Stimulated activated naive CD8-positive, alpha-beta T cell treated with anti-CD3 and anti-CD28 coated beads, Interleukin-15, amount 100 ng/mL, for 72 hours (primary cell): Measurements from ENCODE around the gene NXPH1.

Source experiments
- ATAC-seq: fragments of 150-1000 bp; cut with Tn5 transposase; 2 replicates; pipeline ENCODE4 v1.10.0; 2021; ENCODE audit warnings: mild to moderate bottlenecking, moderate library complexity
- DNase-seq, 2 donors: peaks; one replicate each; pipeline ENCODE4 v3.0.0; 2021 to 2022
- H3K27ac Mint-ChIP-seq, 2 donors: one replicate each; pipeline ENCODE4 v1.8.0; 2022; ENCODE audit warnings: mild to moderate bottlenecking in 2 of 2, mixed read lengths in 2 of 2, moderate library complexity in 2 of 2
- H3K27me3 Mint-ChIP-seq: one replicate; pipeline ENCODE4 v1.8.0; 2022; ENCODE audit warnings: mixed read lengths
- H3K4me1 Mint-ChIP-seq: one replicate; pipeline ENCODE4 v1.8.0; 2022; ENCODE audit warnings: mild to moderate bottlenecking, mixed read lengths
- H3K4me3 Mint-ChIP-seq, 2 donors: one replicate each; pipeline ENCODE4 v1.8.0; 2022; ENCODE audit warnings: mild to moderate bottlenecking in 2 of 2, mixed read lengths in 2 of 2, moderate library complexity in 1 of 2
- H3K9me3 Mint-ChIP-seq, 2 donors: one replicate each; pipeline ENCODE4 v1.8.0; 2022; ENCODE audit warnings: mixed read lengths in 2 of 2

Gene NXPH1

GRCh38 chr7:8591289-8591688 is 157.9 kb downstream of the NXPH1 start:
- Mint-ChIP-seq H3K4me1 (no peaks in the 10 kb centered on the region), H3K9me3 (no peaks in the 10 kb centered on the region), H3K27me3 (no peaks in the 10 kb centered on the region), H3K4me3 (no peak overlapping the region), H3K27ac (no peak overlapping the region)
- DNase-seq (no peak), ATAC-seq (no peak)

DNA sequence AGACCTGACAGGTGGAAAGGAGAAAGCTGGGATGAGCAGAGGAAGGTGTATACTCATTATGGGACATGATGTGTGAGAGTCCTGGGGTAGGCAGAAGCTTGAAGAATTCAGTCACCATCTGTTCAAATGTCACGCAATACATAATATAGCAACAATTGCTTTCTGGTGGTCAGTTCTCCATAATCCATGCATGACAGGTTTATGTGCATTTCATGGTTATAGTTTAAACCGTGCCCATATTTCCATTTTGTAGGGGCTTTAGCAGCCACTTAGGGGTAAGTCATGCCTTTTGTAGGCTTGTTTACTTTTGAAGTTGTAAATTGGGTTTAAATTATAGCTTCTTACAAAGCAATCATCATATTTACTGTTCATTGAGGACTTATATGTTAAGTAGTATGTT is 158.8 kb downstream of the NXPH1 start:
- no peaks in the 10 kb centered on the region for H3K9me3 Mint-ChIP-seq
- no peak overlapping the region for H3K4me3 Mint-ChIP-seq
- ATAC-seq (no peak), DNase-seq (no peak)
- H3K4me1 Mint-ChIP-seq, result no peaks in the 10 kb centered on the region
- no peak overlapping the region for H3K27ac Mint-ChIP-seq
- H3K27me3 Mint-ChIP-seq, result no peaks in the 10 kb centered on the region

DNA sequence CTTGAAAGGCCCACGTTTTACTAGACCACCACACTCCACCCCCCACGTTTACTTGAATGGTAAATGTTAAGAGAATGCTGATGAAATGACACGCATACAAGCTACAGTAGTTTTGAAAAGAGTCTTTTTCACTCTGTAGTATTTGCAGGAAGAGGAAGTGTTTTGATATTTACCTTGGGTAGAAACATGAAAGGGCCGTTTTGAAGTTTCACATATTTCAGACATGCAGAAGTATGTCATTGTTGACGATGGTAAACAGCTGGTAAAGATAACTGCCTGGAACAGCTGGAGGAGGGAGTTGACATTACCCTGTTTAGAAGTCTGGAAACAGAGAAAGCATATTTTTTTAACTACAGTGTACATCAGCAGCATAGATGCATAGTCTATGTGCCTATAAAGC is 160.7 kb downstream of the NXPH1 start:
- H3K27me3 Mint-ChIP-seq, result no peaks in the 10 kb centered on the region
- H3K4me1 Mint-ChIP-seq, result no peaks in the 10 kb centered on the region
- H3K27ac Mint-ChIP-seq, result no peak overlapping the region
- ATAC-seq (no peak), DNase-seq (no peak)
- no peak overlapping the region for H3K4me3 Mint-ChIP-seq
- no peaks in the 10 kb centered on the region for H3K9me3 Mint-ChIP-seq

GRCh38 chr7:8597565-8597964 is 164.2 kb downstream of the NXPH1 start:
- Mint-ChIP-seq H3K4me3 (no peak overlapping the region), H3K27ac (no peak overlapping the region), H3K27me3 (no peaks in the 10 kb centered on the region), H3K4me1 (no peaks in the 10 kb centered on the region), H3K9me3 (peaks cover 0 to 3% of the 10 kb centered on the region in 2 donors)
- DNase-seq, result no peak
- no peak for ATAC-seq

DNA sequence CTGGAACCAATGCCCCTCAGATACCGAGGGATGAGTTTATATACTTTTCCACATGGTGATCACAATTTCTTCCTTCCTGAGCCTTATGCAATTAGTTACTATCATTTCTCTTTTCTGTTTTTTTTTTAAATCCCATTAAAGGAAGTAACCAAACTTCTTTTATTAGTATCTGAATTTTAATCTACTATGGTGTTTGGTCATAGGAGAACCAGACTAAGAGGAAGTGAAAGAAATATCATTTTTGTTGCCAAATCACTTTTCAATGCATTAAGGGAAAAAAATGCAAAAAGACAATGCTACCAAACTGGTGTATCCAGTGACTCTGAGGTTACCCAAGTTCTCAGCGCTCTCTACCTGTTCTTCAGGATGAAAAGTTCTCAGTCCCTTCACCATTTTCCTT is 167.7 kb downstream of the NXPH1 start:
- H3K4me3 Mint-ChIP-seq, result no peak overlapping the region
- H3K4me1 Mint-ChIP-seq, result no peaks in the 10 kb centered on the region
- no peak for ATAC-seq
- peaks cover 0 to 5% of the 10 kb centered on the region in 2 donors for H3K9me3 Mint-ChIP-seq
- no peak overlapping the region for H3K27ac Mint-ChIP-seq
- DNase-seq, result no peak
- H3K27me3 Mint-ChIP-seq, result no peaks in the 10 kb centered on the region

GRCh38 chr7:8605221-8605620 is 171.8 kb downstream of the NXPH1 start:
- H3K9me3 Mint-ChIP-seq, result peaks cover 0 to 5% of the 10 kb centered on the region in 2 donors
- H3K4me1 Mint-ChIP-seq, result no peaks in the 10 kb centered on the region
- DNase-seq (no peak), ATAC-seq (no peak)
- H3K27me3 Mint-ChIP-seq, result no peaks in the 10 kb centered on the region
- H3K27ac Mint-ChIP-seq, result no peak overlapping the region
- no peak overlapping the region for H3K4me3 Mint-ChIP-seq

DNA sequence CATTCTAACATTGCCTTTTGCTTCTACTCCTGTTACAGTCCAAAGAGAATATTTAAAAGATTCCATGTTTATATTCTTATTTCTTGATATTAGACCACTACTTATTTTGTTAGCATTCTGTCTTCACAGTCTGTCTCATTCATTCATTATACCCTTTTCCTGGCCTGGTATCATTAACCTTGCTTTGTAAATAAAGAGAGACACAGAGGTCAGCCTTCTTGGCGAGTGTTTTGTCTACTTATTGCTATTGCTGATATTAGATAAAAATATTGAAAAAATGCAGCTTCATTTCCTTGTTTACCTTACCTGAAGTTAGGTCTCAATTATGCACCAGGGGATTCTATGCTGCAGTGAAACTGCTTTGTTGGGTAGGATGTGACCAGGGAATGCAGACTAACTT is 179.2 kb downstream of the NXPH1 start:
- Mint-ChIP-seq H3K27ac (no peak overlapping the region), H3K9me3 (no peaks in the 10 kb centered on the region), H3K4me3 (no peak overlapping the region), H3K27me3 (no peaks in the 10 kb centered on the region), H3K4me1 (no peaks in the 10 kb centered on the region)
- no peak for ATAC-seq
- no peak for DNase-seq

DNA sequence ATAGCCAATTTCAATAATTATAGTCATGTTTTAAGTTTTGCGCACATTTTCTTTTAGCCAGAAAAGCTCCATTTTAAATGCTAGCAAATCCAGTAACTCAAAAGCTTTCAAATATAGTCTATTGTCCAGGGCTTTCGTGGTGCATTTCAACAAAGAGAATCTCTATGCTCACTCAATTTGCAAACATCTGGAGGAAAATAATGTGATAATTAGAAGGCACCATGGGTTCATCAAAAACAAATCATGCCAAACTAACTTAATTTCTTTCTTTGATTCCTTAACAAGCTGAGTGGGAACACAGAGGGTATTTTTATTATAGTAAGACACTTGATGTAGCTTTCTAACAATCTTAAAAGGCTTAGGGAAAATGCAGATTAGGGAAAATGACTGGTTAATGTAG is 179.8 kb downstream of the NXPH1 start:
- Mint-ChIP-seq H3K27me3 (no peaks in the 10 kb centered on the region), H3K4me1 (no peaks in the 10 kb centered on the region), H3K4me3 (no peak overlapping the region), H3K27ac (no peak overlapping the region), H3K9me3 (no peaks in the 10 kb centered on the region)
- no peak for DNase-seq
- no peak for ATAC-seq

DNA sequence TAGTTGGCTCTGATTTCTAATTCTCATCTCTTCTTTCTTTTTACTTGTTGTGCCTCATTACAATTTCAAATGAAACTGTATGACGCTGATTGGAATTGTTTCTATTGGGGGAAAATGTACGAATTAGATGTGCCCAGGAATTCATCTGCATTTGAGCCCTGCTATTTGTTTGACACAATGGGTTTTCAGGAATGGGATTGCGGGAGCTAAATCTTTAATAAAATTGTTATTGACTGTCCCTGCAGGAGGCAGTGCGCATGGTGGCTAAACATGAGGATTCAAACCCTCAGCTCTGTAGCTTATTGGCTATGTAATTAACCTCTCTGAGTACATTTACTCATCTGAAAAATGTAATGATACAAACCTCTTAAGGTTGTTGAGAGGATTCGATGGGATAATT is 181.6 kb downstream of the NXPH1 start:
- H3K27ac Mint-ChIP-seq, result no peak overlapping the region
- DNase-seq (no peak), ATAC-seq (no peak)
- H3K9me3 Mint-ChIP-seq, result no peaks in the 10 kb centered on the region
- no peaks in the 10 kb centered on the region for H3K4me1 Mint-ChIP-seq
- H3K27me3 Mint-ChIP-seq, result no peaks in the 10 kb centered on the region
- no peak overlapping the region for H3K4me3 Mint-ChIP-seq

GRCh38 chr7:8618441-8619070 is 185.1 kb downstream of the NXPH1 start:
- ATAC-seq, result no peak
- no peak for DNase-seq
- no peak overlapping the region for H3K27ac Mint-ChIP-seq
- no peak overlapping the region for H3K4me3 Mint-ChIP-seq
- no peaks in the 10 kb centered on the region for H3K27me3 Mint-ChIP-seq
- H3K9me3 Mint-ChIP-seq, result no peaks in the 10 kb centered on the region
- no peaks in the 10 kb centered on the region for H3K4me1 Mint-ChIP-seq

DNA sequence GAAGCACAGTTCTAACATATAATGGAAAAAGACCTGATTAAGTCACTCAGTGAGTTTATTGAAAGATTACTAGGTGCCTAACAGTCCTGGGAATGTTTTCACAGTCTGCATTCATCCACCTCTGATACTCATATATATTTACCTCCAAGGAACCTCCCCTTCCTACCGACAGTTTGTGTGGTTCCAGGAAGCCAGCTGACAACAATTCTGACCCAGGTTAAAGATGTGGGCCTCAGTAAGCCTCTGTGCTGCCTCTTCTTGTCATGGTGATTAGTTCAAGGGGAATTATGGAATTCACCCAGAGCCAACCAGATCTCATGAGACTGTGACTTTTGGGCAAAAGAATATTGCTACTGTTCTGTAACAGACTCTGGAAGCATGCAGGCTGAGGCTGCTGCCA is 186.8 kb downstream of the NXPH1 start:
- H3K4me1 Mint-ChIP-seq, result no peaks in the 10 kb centered on the region
- ATAC-seq (no peak), DNase-seq (no peak)
- no peaks in the 10 kb centered on the region for H3K27me3 Mint-ChIP-seq
- no peak overlapping the region for H3K27ac Mint-ChIP-seq
- H3K4me3 Mint-ChIP-seq, result no peak overlapping the region
- no peaks in the 10 kb centered on the region for H3K9me3 Mint-ChIP-seq

- no peak for ATAC-seq
- H3K4me3 Mint-ChIP-seq, result no peak overlapping the region
- no peaks in the 10 kb centered on the region for H3K9me3 Mint-ChIP-seq
- no peak for DNase-seq
- H3K27ac Mint-ChIP-seq, result no peak overlapping the region
- no peaks in the 10 kb centered on the region for H3K4me1 Mint-ChIP-seq
- H3K27me3 Mint-ChIP-seq, result no peaks in the 10 kb centered on the region
Observed at GRCh38 chr7:8625612-8626011, 192.2 kb downstream of the NXPH1 start.

DNA sequence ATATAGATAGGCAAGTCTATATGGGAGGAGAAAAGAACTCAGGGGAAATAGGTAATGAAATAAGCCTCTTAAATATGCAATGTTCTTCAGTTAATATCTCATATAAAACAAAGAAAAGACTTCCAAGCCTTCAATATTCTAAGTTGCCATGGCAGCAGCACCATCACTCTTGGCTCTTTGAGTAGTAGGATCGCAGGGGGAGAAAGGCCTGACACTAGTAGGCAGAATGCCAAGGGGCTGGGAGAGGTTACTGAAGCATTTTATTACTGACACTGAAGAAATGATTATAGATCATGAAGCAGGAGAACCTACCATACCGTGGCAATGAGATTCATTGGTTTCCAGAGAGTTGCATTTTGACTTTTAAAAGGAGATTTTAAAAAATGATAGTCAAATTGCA is 193.9 kb downstream of the NXPH1 start:
- no peaks in the 10 kb centered on the region for H3K4me1 Mint-ChIP-seq
- no peak overlapping the region for H3K4me3 Mint-ChIP-seq
- no peaks in the 10 kb centered on the region for H3K9me3 Mint-ChIP-seq
- H3K27me3 Mint-ChIP-seq, result no peaks in the 10 kb centered on the region
- H3K27ac Mint-ChIP-seq, result no peak overlapping the region
- ATAC-seq (no peak), DNase-seq (no peak)

DNA sequence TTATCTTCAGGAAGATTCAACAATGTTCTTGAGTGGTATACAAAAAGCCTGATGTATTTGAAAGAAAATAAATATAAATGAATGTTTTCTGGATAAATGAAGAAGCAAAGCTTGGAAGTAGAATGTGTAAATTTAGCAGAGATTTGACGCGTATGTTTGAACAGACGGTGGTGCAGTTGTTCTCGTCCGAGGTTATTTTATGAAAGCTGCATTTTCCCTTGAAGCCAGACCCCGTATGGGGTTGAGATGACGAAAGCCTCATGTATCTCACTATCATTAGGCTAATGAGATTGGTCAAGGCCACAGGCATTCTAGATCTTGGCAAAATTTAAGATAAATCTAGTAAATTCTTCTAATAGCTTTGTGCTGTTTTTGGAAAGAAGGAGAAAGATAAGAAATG is 195.2 kb downstream of the NXPH1 start:
- no peak overlapping the region for H3K27ac Mint-ChIP-seq

GRCh38 chr7:8629504-8629903 is 196.1 kb downstream of the NXPH1 start:
- Mint-ChIP-seq H3K27ac (no peak overlapping the region), H3K4me1 (no peaks in the 10 kb centered on the region), H3K27me3 (no peaks in the 10 kb centered on the region), H3K4me3 (no peak overlapping the region), H3K9me3 (no peaks in the 10 kb centered on the region)
- DNase-seq (no peak), ATAC-seq (no peak)

More for the DNA sequence above, 195.2 kb downstream of the NXPH1 start:
- H3K27me3 Mint-ChIP-seq, result no peaks in the 10 kb centered on the region
- H3K4me1 Mint-ChIP-seq, result no peaks in the 10 kb centered on the region
- H3K4me3 Mint-ChIP-seq, result no peak overlapping the region
- no peak for DNase-seq
- no peak for ATAC-seq
- H3K9me3 Mint-ChIP-seq, result no peaks in the 10 kb centered on the region

DNA sequence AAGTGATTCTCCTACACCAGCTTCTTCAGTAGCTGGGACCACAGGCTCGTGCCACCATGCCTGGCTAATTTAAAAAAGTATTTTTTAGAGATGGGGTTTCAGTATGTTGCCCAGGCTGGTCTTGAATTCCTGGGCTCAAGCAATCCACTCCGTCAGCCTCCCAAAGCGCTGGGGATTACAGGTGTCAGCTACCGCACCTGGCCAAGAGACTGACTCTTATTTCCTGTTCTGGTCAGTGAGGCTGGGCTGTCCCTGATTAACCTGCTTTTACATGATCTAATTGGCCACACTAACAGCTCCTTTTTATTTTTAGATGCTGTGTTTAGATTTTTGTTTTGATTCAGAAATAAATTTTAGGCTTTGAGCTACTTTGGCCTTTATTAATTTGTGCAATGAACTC is 203.9 kb downstream of the NXPH1 start:
- no peak overlapping the region for H3K4me3 Mint-ChIP-seq
- DNase-seq (no peak), ATAC-seq (no peak)
- H3K4me1 Mint-ChIP-seq, result no peaks in the 10 kb centered on the region
- H3K27me3 Mint-ChIP-seq, result no peaks in the 10 kb centered on the region
- no peaks in the 10 kb centered on the region for H3K9me3 Mint-ChIP-seq
- no peak overlapping the region for H3K27ac Mint-ChIP-seq

GRCh38 chr7:8638076-8638475 is 204.7 kb downstream of the NXPH1 start:
- no peaks in the 10 kb centered on the region for H3K4me1 Mint-ChIP-seq
- no peak overlapping the region for H3K27ac Mint-ChIP-seq
- H3K9me3 Mint-ChIP-seq, result no peaks in the 10 kb centered on the region
- DNase-seq (no peak), ATAC-seq (no peak)
- H3K27me3 Mint-ChIP-seq, result no peaks in the 10 kb centered on the region
- H3K4me3 Mint-ChIP-seq, result no peak overlapping the region
